Liver (tissue), 9 donors: Measurements from ENCODE around the gene RABEP2. TPM values are rescaled to one million over a fixed set of nuclear protein-coding genes. Genes with fewer than 3 reads are reported as not detected.
"Not testable (repeated sequence)": the region's sequence is repeated elsewhere in the genome, so short reads cannot be mapped to it uniquely, and the experiment has no call there.

Experiments used
- DNase-seq: peaks from one replicate; pipeline ENCODE4 v3.0.0-alpha.2; 2017; ENCODE audit warnings: low spot score
- H3K27ac ChIP-seq, 2 donors: one replicate each; pipeline ENCODE4 v1.7.0; 2013; ENCODE audit warnings: inconsistent platforms in 2 of 2, low read length in 2 of 2, control low read depth in 1 of 2, low read depth in 1 of 2, mild to moderate bottlenecking in 1 of 2
- H3K27me3 ChIP-seq, 4 donors: one replicate each; pipeline versions ENCODE4 v1.6.1 to v1.7.0; 2013; ENCODE audit warnings: low read length in 3 of 4, inconsistent platforms in 1 of 4, mild to moderate bottlenecking in 1 of 4, moderate library complexity in 1 of 4; ENCODE audit not compliant: control insufficient read depth in 4 of 4, insufficient read depth in 4 of 4
- H3K36me3 ChIP-seq, 4 donors: one replicate each; pipeline versions ENCODE4 v1.6.1 to v1.7.0; 2013; ENCODE audit warnings: low read length in 3 of 4, mild to moderate bottlenecking in 3 of 4, low read depth in 1 of 4, moderate library complexity in 1 of 4; ENCODE audit not compliant: control insufficient read depth in 4 of 4, insufficient read depth in 3 of 4
- H3K4me1 ChIP-seq, 4 donors: one replicate each; pipeline versions ENCODE4 v1.6.1 to v1.7.0; 2013; ENCODE audit warnings: low read length in 3 of 4, mild to moderate bottlenecking in 3 of 4, moderate library complexity in 1 of 4; ENCODE audit not compliant: control insufficient read depth in 4 of 4, insufficient read depth in 4 of 4
- H3K4me3 ChIP-seq, 3 donors: one replicate each; pipeline versions ENCODE4 v1.6.1 to v1.7.0; 2013; ENCODE audit warnings: low read length in 3 of 3, control low read depth in 1 of 3, low read depth in 1 of 3, mild to moderate bottlenecking in 1 of 3
- H3K9ac ChIP-seq, 2 donors: one replicate each; pipeline ENCODE4 v1.7.0; 2013; ENCODE audit warnings: low read length in 2 of 2, mild to moderate bottlenecking in 2 of 2, moderate library complexity in 2 of 2, control low read depth in 1 of 2, low read depth in 1 of 2
- H3K9me3 ChIP-seq, 4 donors: one replicate each; pipeline versions ENCODE4 v1.6.1 to v1.7.0; 2013; ENCODE audit warnings: low read length in 3 of 4; ENCODE audit not compliant: control insufficient read depth in 4 of 4
- EGR1 ChIP-seq, 2 donors: IDR thresholded peaks; 2 replicates each; pipeline ENCODE4 v1.6.1; 2016 to 2018; ENCODE audit warnings: antibody characterized with exemption in 2 of 2, low read depth in 2 of 2
- FOXA1 ChIP-seq: IDR thresholded peaks from 2 replicates; pipeline ENCODE4 v1.6.1; 2016; ENCODE audit warnings: antibody characterized with exemption
- FOXA2 ChIP-seq: IDR thresholded peaks from 2 replicates; pipeline ENCODE4 v1.6.1; 2016; ENCODE audit warnings: antibody characterized with exemption
- GABPA ChIP-seq, 2 donors: IDR thresholded peaks in 1 of 2; conservative IDR thresholded peaks in 1 of 2; 2 replicates each; pipeline ENCODE4 v1.6.1; 2016; ENCODE audit warnings: antibody characterized with exemption in 2 of 2, mild to moderate bottlenecking in 1 of 2, moderate library complexity in 1 of 2
- HNF4A ChIP-seq, 2 donors: conservative IDR thresholded peaks; 2 replicates each; pipeline ENCODE4 v1.6.1; 2016; ENCODE audit warnings: antibody characterized with exemption in 2 of 2, mild to moderate bottlenecking in 2 of 2
- NR2F2 ChIP-seq: IDR thresholded peaks from 2 replicates; pipeline ENCODE4 v1.6.1; 2016; ENCODE audit warnings: antibody characterized with exemption
- RAD21 ChIP-seq, 2 donors: IDR thresholded peaks; 2 replicates each; pipeline ENCODE4 v1.6.1; 2016; ENCODE audit warnings: antibody characterized with exemption in 2 of 2, mild to moderate bottlenecking in 2 of 2
- RXRA ChIP-seq, 2 donors: IDR thresholded peaks; 2 replicates each; pipeline ENCODE4 v1.6.1; 2017 to 2018; ENCODE audit warnings: antibody characterized with exemption in 2 of 2, mild to moderate bottlenecking in 1 of 2
- SP1 ChIP-seq: IDR thresholded peaks from 2 replicates; pipeline ENCODE4 v1.6.1; 2018; ENCODE audit warnings: antibody characterized with exemption, mild to moderate bottlenecking
- TAF1 ChIP-seq: conservative IDR thresholded peaks from 2 replicates; pipeline ENCODE4 v1.6.1; 2016; ENCODE audit warnings: antibody characterized with exemption, mild to moderate bottlenecking
- YY1 ChIP-seq: IDR thresholded peaks from 2 replicates; pipeline ENCODE4 v1.6.1; 2016; ENCODE audit warnings: antibody characterized with exemption, mild to moderate bottlenecking
- WGBS: extraction: QIAGEN DNeasy Blood & Tissue Kit; methylation state at CpG from one replicate; pipeline ENCODE4 v1.1.7; 2013; 5-methylcytosine and 5-hydroxymethylcytosine counted together
- polyA plus RNA-seq, 2 donors: library from polyadenylated mRNA; stranded (reverse) in 1 of 2; unstranded in 1 of 2; fragments of 200-250 nt in 1 of 2; fragments of >200 nt in 1 of 2; fragmentation: Nextera tagmentation in 1 of 2; extraction: Ambion mirVana in 1 of 2; gene quantifications; one replicate each; pipeline versions ENCODE4 v1.2.1 to v1.2.3, GENCODE V29; 2013 to 2015
- total RNA-seq, 2 donors: library from RNA; depleted of rRNA; stranded (reverse); fragments of >200 nt; gene quantifications; one replicate each; pipeline ENCODE4 v1.2.3, GENCODE V29; 2014
- TF ChIP-seq, protein P1 (sequence below): fragments of 150-350 bp; IDR thresholded peaks from 2 replicates; pipeline ENCODE4 v1.5.1; 2017; ENCODE audit warnings: improper control_type of control experiment, low read depth, low read length; ENCODE audit not compliant: missing input control
- TF ChIP-seq, protein P2 (sequence below): IDR thresholded peaks from 2 replicates; pipeline ENCODE4 v1.6.1; 2016; ENCODE audit warnings: antibody characterized with exemption
- TF ChIP-seq, protein P3 (sequence below): IDR thresholded peaks from 2 replicates; pipeline ENCODE4 v1.6.1; 2016; ENCODE audit warnings: antibody characterized with exemption
- TF ChIP-seq, protein P4 (sequence below): IDR thresholded peaks from 2 replicates; pipeline ENCODE4 v1.6.1; 2016; ENCODE audit warnings: antibody characterized with exemption
- donor health status: healthy.
- donor health status: healthy.
- donor health status: healthy.
- donor health status: healthy.
- donor health status: healthy.

Gene RABEP2
- total and polyA plus RNA-seq, 4 donors: 3.0 to 16.1 (median 8.3) TPM

DNA sequence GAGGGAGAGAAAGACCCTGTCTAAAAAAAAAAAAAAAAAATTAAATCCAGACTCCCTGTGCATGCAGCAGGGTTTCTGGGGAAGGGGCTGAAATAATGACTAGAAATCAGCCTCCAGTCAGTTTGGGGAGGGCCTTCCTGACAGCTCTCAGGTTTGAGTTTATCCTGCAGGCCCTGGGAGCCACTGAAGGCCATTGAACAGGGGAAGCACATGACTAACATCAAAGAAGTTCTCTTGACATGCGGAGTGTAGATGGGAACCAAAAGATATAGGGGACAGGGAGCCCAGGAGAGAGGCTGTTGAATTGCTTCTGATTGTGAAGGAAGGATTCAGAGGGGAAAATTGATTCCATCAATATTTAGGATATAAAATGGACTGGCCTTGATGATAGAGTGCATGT lies 2.8 kb upstream of the RABEP2 start:
- no peak overlapping the region for H3K9ac ChIP-seq
- no peak overlapping the region for H3K27ac ChIP-seq
- TF ChIP-seq, protein P1, sequence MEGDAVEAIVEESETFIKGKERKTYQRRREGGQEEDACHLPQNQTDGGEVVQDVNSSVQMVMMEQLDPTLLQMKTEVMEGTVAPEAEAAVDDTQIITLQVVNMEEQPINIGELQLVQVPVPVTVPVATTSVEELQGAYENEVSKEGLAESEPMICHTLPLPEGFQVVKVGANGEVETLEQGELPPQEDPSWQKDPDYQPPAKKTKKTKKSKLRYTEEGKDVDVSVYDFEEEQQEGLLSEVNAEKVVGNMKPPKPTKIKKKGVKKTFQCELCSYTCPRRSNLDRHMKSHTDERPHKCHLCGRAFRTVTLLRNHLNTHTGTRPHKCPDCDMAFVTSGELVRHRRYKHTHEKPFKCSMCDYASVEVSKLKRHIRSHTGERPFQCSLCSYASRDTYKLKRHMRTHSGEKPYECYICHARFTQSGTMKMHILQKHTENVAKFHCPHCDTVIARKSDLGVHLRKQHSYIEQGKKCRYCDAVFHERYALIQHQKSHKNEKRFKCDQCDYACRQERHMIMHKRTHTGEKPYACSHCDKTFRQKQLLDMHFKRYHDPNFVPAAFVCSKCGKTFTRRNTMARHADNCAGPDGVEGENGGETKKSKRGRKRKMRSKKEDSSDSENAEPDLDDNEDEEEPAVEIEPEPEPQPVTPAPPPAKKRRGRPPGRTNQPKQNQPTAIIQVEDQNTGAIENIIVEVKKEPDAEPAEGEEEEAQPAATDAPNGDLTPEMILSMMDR: no peak
- TF ChIP-seq FOXA2 (no peak), YY1 (no peak), TAF1 (no peak), HNF4A (conservative IDR thresholded peaks at IDR 0.05) (no peak)
- H3K9me3 ChIP-seq: no peaks in the 10 kb centered on the region
- no peak overlapping the region for H3K4me3 ChIP-seq
- DNase-seq: no peak
- 91% methylated on average over 1 of the region's 1 CpG for WGBS
- no peaks in the 10 kb centered on the region for H3K36me3 ChIP-seq
- H3K27me3 ChIP-seq: no peaks in the 10 kb centered on the region
- peaks cover 3 to 13% (median 9%) of the 10 kb centered on the region in 4 donors for H3K4me1 ChIP-seq

DNA sequence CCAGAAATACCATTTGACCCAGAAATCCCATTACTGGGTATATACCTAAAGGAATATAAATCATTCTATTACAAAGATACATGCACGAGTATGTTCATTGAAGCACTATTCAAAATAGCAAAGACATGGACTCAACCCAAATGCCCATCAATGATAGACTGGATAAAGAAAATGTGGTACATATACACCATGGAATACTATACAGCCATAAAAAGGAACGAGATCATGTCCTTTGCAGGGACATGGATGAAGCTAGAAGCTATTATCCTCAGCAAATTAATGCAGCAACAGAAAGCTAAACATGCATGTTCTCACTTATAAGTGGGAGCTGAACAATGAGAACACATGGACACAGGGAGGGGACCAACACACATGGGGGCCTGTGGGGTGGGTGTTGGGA lies 1.2 kb upstream of the RABEP2 start:
- WGBS: 78% methylated on average over 2 of the region's 2 CpGs
- H3K9me3 ChIP-seq, H3K36me3 ChIP-seq, DNase-seq, H3K27ac ChIP-seq, H3K27me3 ChIP-seq, H3K9ac ChIP-seq: not testable (repeated sequence)
- Histone ChIP-seq H3K4me3 (peak overlapping the region in 1 of 3 donors; percentile 91), H3K4me1 (peaks cover 3 to 13% (median 9%) of the 10 kb centered on the region in 4 donors)

DNA sequence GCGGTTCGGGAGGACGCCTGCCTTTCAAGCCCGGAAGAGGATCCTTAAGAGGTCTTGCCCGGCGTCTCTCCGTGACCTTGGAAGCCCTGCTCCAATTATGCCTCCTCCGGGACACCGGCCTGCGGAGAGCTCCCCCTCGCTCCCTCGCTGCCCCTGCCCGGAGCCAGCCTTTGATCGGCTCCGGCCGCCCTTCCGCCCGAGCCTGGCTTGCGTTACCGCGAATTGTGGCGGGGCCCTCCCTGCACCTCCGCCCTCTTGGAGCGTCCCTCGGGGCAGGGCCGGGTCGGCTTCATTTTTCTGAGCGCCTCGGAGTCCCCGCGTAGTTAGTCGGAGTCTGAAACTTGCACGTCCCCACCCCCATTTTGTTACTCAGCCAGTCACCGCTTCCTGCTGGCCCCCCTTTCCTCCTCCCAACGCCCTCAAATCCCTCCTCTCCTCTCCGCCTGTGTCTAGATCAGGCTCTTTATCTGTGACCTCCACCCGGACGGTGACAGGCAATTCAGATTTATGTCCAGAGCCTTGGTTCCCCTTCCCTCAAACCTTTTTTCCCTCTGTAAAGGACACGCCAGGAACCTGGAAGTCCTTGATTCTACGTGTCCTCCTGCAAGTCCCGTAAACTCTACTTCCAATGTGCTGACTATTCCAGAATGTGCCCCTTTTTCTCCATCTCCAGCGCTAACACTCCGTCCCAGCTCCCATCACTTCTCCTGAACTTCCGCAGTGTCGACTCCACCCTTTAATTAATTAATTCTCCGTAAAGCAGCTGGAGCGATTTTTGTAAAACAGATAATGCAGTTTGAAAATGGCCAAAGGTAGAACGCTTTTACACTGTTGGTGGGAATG lies 569 bp upstream of the RABEP2 start:
- no peaks in the 10 kb centered on the region for H3K27me3 ChIP-seq
- 3% methylated on average over 48 of the region's 48 CpGs for WGBS
- TF ChIP-seq FOXA1: no peak
- TF ChIP-seq YY1: peak; percentile 80
- TF ChIP-seq RXRA (IDR thresholded peaks at IDR 0.05): peak in 1 of 2 donors; percentile 6
- peak; percentile 31 for TF ChIP-seq SP1
- TF ChIP-seq RAD21 (IDR thresholded peaks at IDR 0.05): no peak
- TF ChIP-seq NR2F2: peak; percentile 3
- H3K27ac ChIP-seq: peak overlapping the region; percentile 92 to 93
- H3K4me1 ChIP-seq: peaks cover 3 to 13% (median 9%) of the 10 kb centered on the region in 4 donors
- no peak for DNase-seq
- peak overlapping the region; percentile 81 to 91 (median 83) for H3K4me3 ChIP-seq
- peak overlapping the region; percentile 16 to 82 for H3K9ac ChIP-seq
- no peaks in the 10 kb centered on the region for H3K9me3 ChIP-seq
- no peaks in the 10 kb centered on the region for H3K36me3 ChIP-seq

DNA sequence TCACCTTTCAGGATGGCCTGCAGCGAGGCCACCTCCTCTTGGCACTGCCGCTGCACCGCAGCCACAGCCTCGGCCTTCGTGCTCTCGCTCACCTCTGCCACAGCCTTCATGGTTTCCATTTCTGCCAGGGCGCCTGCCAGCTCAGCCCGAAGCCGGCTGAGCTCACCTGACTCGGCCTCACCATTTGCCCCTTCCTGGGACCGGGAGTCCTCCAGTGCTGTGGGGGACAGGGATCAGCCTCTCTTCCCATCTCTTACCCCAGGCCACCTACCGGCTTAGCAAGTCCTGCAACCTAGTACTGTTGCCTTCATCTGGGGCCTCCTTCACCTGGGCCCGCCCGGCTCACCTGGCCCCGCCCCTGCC lies 658 bp downstream of the RABEP2 start:
- no peak overlapping the region for H3K9ac ChIP-seq
- no peaks in the 10 kb centered on the region for H3K27me3 ChIP-seq
- H3K4me3 ChIP-seq: peak overlapping the region in 2 of 3 donors; percentile 81 to 91
- H3K27ac ChIP-seq: peak overlapping the region in 1 of 2 donors; percentile 93
- WGBS: 39% methylated on average over 15 of the region's 15 CpGs
- peaks cover 0 to 3% (median 0%) of the 10 kb centered on the region in 4 donors for H3K36me3 ChIP-seq
- H3K4me1 ChIP-seq: peaks cover 3 to 13% (median 9%) of the 10 kb centered on the region in 4 donors
- no peaks in the 10 kb centered on the region for H3K9me3 ChIP-seq
- no peak for TF ChIP-seq GABPA (IDR thresholded peaks at IDR 0.05 in 1 of 2, conservative IDR thresholded peaks at IDR 0.05 in 1 of 2)
- TF ChIP-seq, protein P2, sequence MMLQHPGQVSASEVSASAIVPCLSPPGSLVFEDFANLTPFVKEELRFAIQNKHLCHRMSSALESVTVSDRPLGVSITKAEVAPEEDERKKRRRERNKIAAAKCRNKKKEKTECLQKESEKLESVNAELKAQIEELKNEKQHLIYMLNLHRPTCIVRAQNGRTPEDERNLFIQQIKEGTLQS: no peak
- TF ChIP-seq, protein P3, sequence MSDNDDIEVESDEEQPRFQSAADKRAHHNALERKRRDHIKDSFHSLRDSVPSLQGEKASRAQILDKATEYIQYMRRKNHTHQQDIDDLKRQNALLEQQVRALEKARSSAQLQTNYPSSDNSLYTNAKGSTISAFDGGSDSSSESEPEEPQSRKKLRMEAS: no peak
- no peak for TF ChIP-seq FOXA2
- TF ChIP-seq, protein P1: no peak
- no peak for TF ChIP-seq HNF4A (conservative IDR thresholded peaks at IDR 0.05)
- TF ChIP-seq RAD21 (IDR thresholded peaks at IDR 0.05): no peak
- TF ChIP-seq YY1: no peak
- TF ChIP-seq, protein P4, sequence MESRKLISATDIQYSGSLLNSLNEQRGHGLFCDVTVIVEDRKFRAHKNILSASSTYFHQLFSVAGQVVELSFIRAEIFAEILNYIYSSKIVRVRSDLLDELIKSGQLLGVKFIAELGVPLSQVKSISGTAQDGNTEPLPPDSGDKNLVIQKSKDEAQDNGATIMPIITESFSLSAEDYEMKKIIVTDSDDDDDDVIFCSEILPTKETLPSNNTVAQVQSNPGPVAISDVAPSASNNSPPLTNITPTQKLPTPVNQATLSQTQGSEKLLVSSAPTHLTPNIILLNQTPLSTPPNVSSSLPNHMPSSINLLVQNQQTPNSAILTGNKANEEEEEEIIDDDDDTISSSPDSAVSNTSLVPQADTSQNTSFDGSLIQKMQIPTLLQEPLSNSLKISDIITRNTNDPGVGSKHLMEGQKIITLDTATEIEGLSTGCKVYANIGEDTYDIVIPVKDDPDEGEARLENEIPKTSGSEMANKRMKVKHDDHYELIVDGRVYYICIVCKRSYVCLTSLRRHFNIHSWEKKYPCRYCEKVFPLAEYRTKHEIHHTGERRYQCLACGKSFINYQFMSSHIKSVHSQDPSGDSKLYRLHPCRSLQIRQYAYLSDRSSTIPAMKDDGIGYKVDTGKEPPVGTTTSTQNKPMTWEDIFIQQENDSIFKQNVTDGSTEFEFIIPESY: no peak
- no peak for TF ChIP-seq EGR1 (IDR thresholded peaks at IDR 0.05; ENCODE audit: low read depth in 2 of 2)
- DNase-seq: no peak
